ENCODE results near the gene PRTFDC1. TPM values are rescaled to one million over a fixed set of nuclear protein-coding genes. Genes with fewer than 3 reads are reported as not detected.

The PRTFDC1 gene
- total RNA-seq, 4 donors from 2014 or later, result 3.0 to 8.3 (median 4.3) TPM

GRCh38 chr10:24865783-24866182, 86.6 kb downstream of the PRTFDC1 start:
- H3K9me3 ChIP-seq, result no peaks in the 10 kb centered on the region
- TF ChIP-seq CTCF (IDR thresholded peaks at IDR 0.05) (no peak), POLR2A (IDR thresholded peaks at IDR 0.05; ENCODE audit: low read depth) (no peak), POLR2AphosphoS5 (IDR thresholded peaks at IDR 0.05) (no peak)
- H3K4me3 ChIP-seq, result no peak overlapping the region
- intact Hi-C loops (cut with DNase I), result no loop called here
- peaks cover 0 to 8% (median 5%) of the 10 kb centered on the region in 4 donors for H3K4me1 ChIP-seq
- H3K27ac ChIP-seq (replicated peaks in 1 of 4), result no peak overlapping the region
- no peaks in the 10 kb centered on the region for H3K36me3 ChIP-seq
- no peak for DNase-seq (ENCODE audit: extremely low spot score)
- no peaks in the 10 kb centered on the region for H3K27me3 ChIP-seq
- WGBS, result 69% methylated on average over 3 of the region's 3 CpGs

- intact Hi-C loops (cut with DNase I), result no loop called here
- 91% methylated on average over 3 of the region's 3 CpGs for WGBS
These were observed 89.8 kb downstream of the PRTFDC1 start for GRCh38 chr10:24862589-24862988.

GRCh38 chr10:24858288-24859270, 93.8 kb downstream of the PRTFDC1 start:
- 66% methylated on average over 9 of the region's 10 CpGs for WGBS
- intact Hi-C loops (cut with DNase I), result no loop called here
- Histone ChIP-seq H3K27ac (replicated peaks in 1 of 4) (no peak overlapping the region), H3K27me3 (no peaks in the 10 kb centered on the region), H3K4me1 (no peaks in the 10 kb centered on the region), H3K4me3 (no peak overlapping the region), H3K36me3 (no peaks in the 10 kb centered on the region), H3K9me3 (no peaks in the 10 kb centered on the region)
- DNase-seq (ENCODE audit: extremely low spot score), result peak; percentile 12
- TF ChIP-seq POLR2AphosphoS5 (IDR thresholded peaks at IDR 0.05) (no peak), POLR2A (IDR thresholded peaks at IDR 0.05; ENCODE audit: low read depth) (no peak), EP300 (IDR thresholded peaks at IDR 0.05) (no peak), CTCF (IDR thresholded peaks at IDR 0.05) (no peak)

More at GRCh38 chr10:24862589-24862988, 89.8 kb downstream of the PRTFDC1 start:
- Histone ChIP-seq H3K4me3 (no peak overlapping the region), H3K4me1 (peaks cover 0 to 7% (median 4%) of the 10 kb centered on the region in 4 donors), H3K27me3 (no peaks in the 10 kb centered on the region), H3K36me3 (no peaks in the 10 kb centered on the region), H3K9me3 (no peaks in the 10 kb centered on the region), H3K27ac (replicated peaks in 1 of 4) (no peak overlapping the region)
- no peak for TF ChIP-seq POLR2A (IDR thresholded peaks at IDR 0.05; ENCODE audit: low read depth)
- TF ChIP-seq POLR2AphosphoS5 (IDR thresholded peaks at IDR 0.05), result no peak
- TF ChIP-seq CTCF (IDR thresholded peaks at IDR 0.05), result no peak
- no peak for TF ChIP-seq EP300 (IDR thresholded peaks at IDR 0.05)
- no peak for DNase-seq (ENCODE audit: extremely low spot score)

- no peaks in the 10 kb centered on the region for H3K9me3 ChIP-seq
- no peaks in the 10 kb centered on the region for H3K4me1 ChIP-seq
- H3K27ac ChIP-seq (replicated peaks in 1 of 4), result no peak overlapping the region
- H3K36me3 ChIP-seq, result no peaks in the 10 kb centered on the region
- no peak for TF ChIP-seq POLR2AphosphoS5 (IDR thresholded peaks at IDR 0.05)
- TF ChIP-seq EP300 (IDR thresholded peaks at IDR 0.05), result no peak
- TF ChIP-seq POLR2A (IDR thresholded peaks at IDR 0.05; ENCODE audit: low read depth), result no peak
- no peak for TF ChIP-seq CTCF (IDR thresholded peaks at IDR 0.05)
- no peaks in the 10 kb centered on the region for H3K27me3 ChIP-seq
- DNase-seq (ENCODE audit: extremely low spot score), result peak; percentile 10
- 82% methylated on average over 8 of the region's 8 CpGs for WGBS
- intact Hi-C loops (cut with DNase I), result no loop called here
- H3K4me3 ChIP-seq, result no peak overlapping the region
These were observed 95.2 kb downstream of the PRTFDC1 start for GRCh38 chr10:24857031-24857725.

All from esophagus muscularis mucosa (tissue), 4 donors.